Esophagus muscularis mucosa (tissue), 4 donors: ENCODE results near the gene HARBI1. TPM values are rescaled to one million over a fixed set of nuclear protein-coding genes. Genes with fewer than 3 reads are reported as not detected.

Experiments
- DNase-seq: peaks from one replicate; pipeline ENCODE4 v3.0.0-alpha.2; 2017; ENCODE audit errors: extremely low spot score
- H3K27ac ChIP-seq, 4 donors: fragments of 200-600 bp; sonication (generic); replicated peaks in 1 of 4; 1 replicate in 3 of 4; 2 replicates in 1 of 4; pipeline ENCODE4 v1.5.1; 2016 to 2019; ENCODE audit warnings: mild to moderate bottlenecking in 1 of 4
- H3K27me3 ChIP-seq, 4 donors: fragments of 200-600 bp; sonication (generic); one replicate each; pipeline versions ENCODE4 v1.5.1 to v1.6.0; 2016 to 2019
- H3K36me3 ChIP-seq, 4 donors: fragments of 200-600 bp; sonication (generic); one replicate each; pipeline ENCODE4 v1.5.1; 2016 to 2019
- H3K4me1 ChIP-seq, 4 donors: fragments of 200-600 bp; sonication (generic); one replicate each; pipeline ENCODE4 v1.5.1; 2016 to 2019
- H3K4me3 ChIP-seq, 4 donors: fragments of 200-600 bp; sonication (generic); 1 replicate in 2 of 4; 2 replicates in 2 of 4; pipeline ENCODE4 v1.5.1; 2016 to 2019; ENCODE audit warnings: mild to moderate bottlenecking in 4 of 4, moderate library complexity in 1 of 4
- H3K9me3 ChIP-seq, 4 donors: fragments of 200-600 bp; sonication (generic); 1 replicate in 3 of 4; 2 replicates in 1 of 4; pipeline ENCODE4 v1.5.1; 2016 to 2019
- EP300 ChIP-seq: sonication (generic); formaldehyde crosslinking; IDR thresholded peaks from one replicate; pipeline ENCODE4 v1.6.1; 2017; ENCODE audit warnings: antibody characterized with exemption
- POLR2A ChIP-seq: fragments of 450-650 bp; IDR thresholded peaks from one replicate; pipeline ENCODE4 v1.6.1; 2017; ENCODE audit warnings: antibody characterized with exemption, moderate library complexity, mild to moderate bottlenecking, low read depth
- POLR2AphosphoS5 ChIP-seq, 2 donors: sonication (generic); formaldehyde crosslinking; IDR thresholded peaks; one replicate each; pipeline ENCODE4 v1.6.1; 2017; ENCODE audit warnings: antibody characterized with exemption in 2 of 2
- WGBS: methylation state at CpG from one replicate; pipeline ENCODE4 v1.1.5; 2018; 5-methylcytosine and 5-hydroxymethylcytosine counted together
- intact Hi-C: fragments of 100-400 bp; cut with DNase I; formaldehyde crosslinking; loops from one replicate; pipeline ENCODE4 v1.15.1; 2023
- total RNA-seq, 4 donors: library from RNA; depleted of rRNA; stranded (reverse); fragments of >200 nt; gene quantifications; one replicate each; pipeline versions ENCODE4 v1.1.0 to v1.2.1, GENCODE V29; 2016
- TF ChIP-seq, protein P1 (sequence below), 3 experiments: fragments of 200-600 bp in 2 of 3; fragments of 450-650 bp in 1 of 3; sonication (generic) in 2 of 3; IDR thresholded peaks; one replicate each; pipeline ENCODE4 v1.5.1; 2017 to 2019; ENCODE audit warnings: antibody characterized with exemption in 3 of 3, mild to moderate bottlenecking in 2 of 3, moderate library complexity in 1 of 3

Gene HARBI1
- total RNA-seq, 4 donors from 2014 or later = 2.5 to 3.3 (median 3.0) TPM

DNA sequence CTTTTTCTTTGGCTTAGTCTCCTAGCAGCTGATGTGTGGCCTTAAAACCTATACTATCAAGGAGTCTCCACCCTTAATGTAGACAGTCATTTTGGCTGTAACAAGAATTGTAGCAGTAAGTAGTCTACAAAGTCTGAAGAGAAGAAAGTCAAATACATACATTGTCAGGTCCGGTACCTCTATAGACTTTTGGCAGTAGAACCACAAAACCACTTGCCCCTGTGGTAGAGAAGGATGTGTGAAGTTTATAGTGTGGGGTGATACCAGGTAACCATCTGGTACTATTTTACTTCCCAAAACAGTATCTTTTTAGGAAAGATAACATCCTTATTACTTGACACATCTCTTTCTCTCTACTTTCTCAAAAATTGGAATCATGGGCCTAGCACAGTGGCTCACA lies 15.5 kb upstream of the HARBI1 start:
- H3K27ac ChIP-seq = no peak overlapping the region
- 95% methylated on average over 1 of the region's 1 CpG for WGBS
- no peak for DNase-seq
- peaks cover 0 to 4% (median 0%) of the 10 kb centered on the region in 4 donors for H3K4me1 ChIP-seq
- peaks cover 20 to 75% (median 60%) of the 10 kb centered on the region in 4 donors for H3K36me3 ChIP-seq
- H3K4me3 ChIP-seq = no peak overlapping the region
- no peaks in the 10 kb centered on the region for H3K27me3 ChIP-seq
- TF ChIP-seq, protein P1, sequence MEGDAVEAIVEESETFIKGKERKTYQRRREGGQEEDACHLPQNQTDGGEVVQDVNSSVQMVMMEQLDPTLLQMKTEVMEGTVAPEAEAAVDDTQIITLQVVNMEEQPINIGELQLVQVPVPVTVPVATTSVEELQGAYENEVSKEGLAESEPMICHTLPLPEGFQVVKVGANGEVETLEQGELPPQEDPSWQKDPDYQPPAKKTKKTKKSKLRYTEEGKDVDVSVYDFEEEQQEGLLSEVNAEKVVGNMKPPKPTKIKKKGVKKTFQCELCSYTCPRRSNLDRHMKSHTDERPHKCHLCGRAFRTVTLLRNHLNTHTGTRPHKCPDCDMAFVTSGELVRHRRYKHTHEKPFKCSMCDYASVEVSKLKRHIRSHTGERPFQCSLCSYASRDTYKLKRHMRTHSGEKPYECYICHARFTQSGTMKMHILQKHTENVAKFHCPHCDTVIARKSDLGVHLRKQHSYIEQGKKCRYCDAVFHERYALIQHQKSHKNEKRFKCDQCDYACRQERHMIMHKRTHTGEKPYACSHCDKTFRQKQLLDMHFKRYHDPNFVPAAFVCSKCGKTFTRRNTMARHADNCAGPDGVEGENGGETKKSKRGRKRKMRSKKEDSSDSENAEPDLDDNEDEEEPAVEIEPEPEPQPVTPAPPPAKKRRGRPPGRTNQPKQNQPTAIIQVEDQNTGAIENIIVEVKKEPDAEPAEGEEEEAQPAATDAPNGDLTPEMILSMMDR (IDR thresholded peaks at IDR 0.05) = no peak
- TF ChIP-seq POLR2AphosphoS5 (IDR thresholded peaks at IDR 0.05) (no peak), EP300 (no peak), POLR2A (no peak)
- intact Hi-C loops = no loop called here
- no peaks in the 10 kb centered on the region for H3K9me3 ChIP-seq

DNA sequence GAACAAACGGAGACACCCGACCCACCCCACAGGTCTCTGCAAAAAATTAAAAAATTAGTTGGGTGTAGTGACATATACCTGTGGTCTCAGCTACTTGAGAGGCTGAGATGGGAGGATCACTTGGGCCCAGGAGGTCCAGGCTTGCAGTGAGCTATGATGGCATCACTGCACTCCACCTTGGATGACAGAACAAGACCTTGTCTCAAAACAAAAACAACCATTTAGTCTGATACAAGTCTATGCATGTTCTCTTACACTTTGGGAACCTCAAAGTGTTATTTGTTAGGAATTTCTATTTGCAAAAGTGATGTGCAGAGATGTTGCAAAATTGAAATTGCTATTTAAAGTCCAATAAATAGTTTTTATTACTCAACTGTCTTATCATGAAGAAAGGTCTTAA lies 14.6 kb upstream of the HARBI1 start:
- H3K4me1 ChIP-seq = peaks cover 0 to 4% (median 0%) of the 10 kb centered on the region in 4 donors
- H3K4me3 ChIP-seq = no peak overlapping the region
- 100% methylated on average over 2 of the region's 2 CpGs for WGBS
- H3K36me3 ChIP-seq = peaks cover 20 to 78% (median 65%) of the 10 kb centered on the region in 4 donors
- no peak overlapping the region for H3K27ac ChIP-seq
- TF ChIP-seq, protein P1 (IDR thresholded peaks at IDR 0.05) = no peak
- intact Hi-C loops = no loop called here
- H3K9me3 ChIP-seq = no peaks in the 10 kb centered on the region
- DNase-seq = no peak
- H3K27me3 ChIP-seq = no peaks in the 10 kb centered on the region

DNA sequence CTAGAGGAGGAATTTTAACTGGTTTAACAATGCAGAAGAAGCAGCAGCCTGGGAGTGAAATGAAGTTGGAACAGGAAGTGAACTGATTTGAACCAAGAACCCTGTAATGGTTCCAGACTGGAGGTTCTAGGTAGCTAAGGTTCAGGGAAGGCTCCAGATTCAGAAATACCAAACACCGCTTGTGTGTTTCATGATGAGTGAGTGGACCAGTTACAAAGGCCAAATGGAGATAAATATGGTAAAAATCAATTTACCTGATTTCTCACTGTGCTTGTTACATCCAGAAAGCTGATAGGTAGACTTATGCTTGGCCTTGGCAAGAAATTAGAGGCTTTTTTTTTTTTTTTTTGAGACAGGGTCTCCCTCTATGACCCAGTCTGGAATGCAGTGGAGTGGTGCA lies 13.2 kb upstream of the HARBI1 start:
- no peaks in the 10 kb centered on the region for H3K27me3 ChIP-seq
- intact Hi-C loops = no loop called here
- no peak overlapping the region for H3K4me3 ChIP-seq
- TF ChIP-seq EP300 (no peak), POLR2A (no peak), POLR2AphosphoS5 (IDR thresholded peaks at IDR 0.05) (no peak)
- TF ChIP-seq, protein P1 (IDR thresholded peaks at IDR 0.05) = no peak
- H3K36me3 ChIP-seq = peaks cover 20 to 81% (median 67%) of the 10 kb centered on the region in 4 donors
- H3K9me3 ChIP-seq = no peaks in the 10 kb centered on the region
- 100% methylated on average over 1 of the region's 1 CpG for WGBS
- peaks cover 0 to 4% (median 0%) of the 10 kb centered on the region in 4 donors for H3K4me1 ChIP-seq
- DNase-seq = no peak
- H3K27ac ChIP-seq = no peak overlapping the region

DNA sequence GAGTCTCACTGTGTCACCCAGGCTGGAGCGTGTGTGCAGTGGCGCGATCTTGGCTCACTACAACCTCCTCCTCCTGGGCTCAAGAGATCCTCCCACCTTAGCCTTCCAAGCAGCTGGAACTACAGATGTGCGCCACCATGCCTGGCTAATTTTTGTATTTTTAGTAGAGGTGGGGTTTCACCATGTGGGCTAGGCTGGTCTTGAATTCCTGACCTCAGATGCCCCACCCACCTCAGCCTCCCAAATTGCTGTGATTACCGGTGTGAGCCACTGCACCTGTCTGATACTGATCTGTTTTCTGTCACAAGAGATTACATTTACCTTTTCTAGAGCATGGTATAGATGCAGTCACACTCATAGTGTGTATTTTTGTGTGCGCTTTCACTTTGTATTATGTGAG lies 11.9 kb upstream of the HARBI1 start:
- TF ChIP-seq EP300 (no peak), POLR2AphosphoS5 (IDR thresholded peaks at IDR 0.05) (no peak), POLR2A (no peak)
- TF ChIP-seq, protein P1 (IDR thresholded peaks at IDR 0.05) = no peak
- no peak for DNase-seq
- Histone ChIP-seq H3K4me3 (no peak overlapping the region), H3K4me1 (peaks cover 0 to 4% (median 0%) of the 10 kb centered on the region in 4 donors), H3K27ac (no peak overlapping the region), H3K9me3 (no peaks in the 10 kb centered on the region), H3K36me3 (peaks cover 20 to 84% (median 68%) of the 10 kb centered on the region in 4 donors), H3K27me3 (no peaks in the 10 kb centered on the region)
- 84% methylated on average over 6 of the region's 6 CpGs for WGBS
- intact Hi-C loops = no loop called here

DNA sequence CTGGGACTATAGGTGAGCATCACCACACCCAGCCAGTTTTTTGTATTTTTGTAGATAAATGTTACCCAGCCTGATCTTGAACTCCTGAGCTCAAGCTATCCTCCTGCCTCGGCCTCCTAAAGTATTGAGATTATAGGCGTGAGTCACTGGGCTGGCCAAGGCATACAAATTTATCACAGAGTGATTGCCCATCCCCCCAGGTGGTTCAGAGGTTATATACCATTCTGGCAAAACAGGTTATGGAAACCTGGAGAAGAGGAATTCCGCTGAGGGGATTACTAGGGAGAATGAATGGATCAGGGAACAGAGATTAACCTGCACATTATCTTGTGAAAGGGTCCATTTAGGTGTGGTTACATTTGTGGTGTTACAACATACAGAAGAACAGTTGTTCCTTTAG lies 8.4 kb upstream of the HARBI1 start:
- intact Hi-C loops = no loop called here
- TF ChIP-seq EP300 = no peak
- TF ChIP-seq POLR2A = no peak
- no peak for TF ChIP-seq POLR2AphosphoS5 (IDR thresholded peaks at IDR 0.05)
- TF ChIP-seq, protein P1 (IDR thresholded peaks at IDR 0.05) = no peak
- DNase-seq = no peak
- Histone ChIP-seq H3K27me3 (no peaks in the 10 kb centered on the region), H3K27ac (no peak overlapping the region), H3K4me3 (no peak overlapping the region), H3K4me1 (peaks cover 0 to 18% (median 5%) of the 10 kb centered on the region in 4 donors), H3K9me3 (no peaks in the 10 kb centered on the region), H3K36me3 (peaks cover 6 to 90% (median 71%) of the 10 kb centered on the region in 4 donors)
- WGBS = 96% methylated on average over 3 of the region's 3 CpGs
